Muscle of leg (tissue), 11 donors: ENCODE data around the gene SCN10A. TPM values are rescaled to one million over a fixed set of nuclear protein-coding genes. Genes with fewer than 3 reads are reported as not detected.

Source experiments
- DNase-seq: peaks from one replicate; pipeline ENCODE4 v3.0.0; 2013
- H3K27ac ChIP-seq: one replicate; pipeline ENCODE4 v1.5.1; 2013; ENCODE audit warnings: mild to moderate bottlenecking, low read length, control low read depth
- H3K27me3 ChIP-seq: one replicate; pipeline ENCODE4 v1.6.1; 2013; ENCODE audit warnings: low read length; ENCODE audit not compliant: control insufficient read depth, insufficient read depth
- H3K36me3 ChIP-seq: one replicate; pipeline ENCODE4 v1.6.1; 2013; ENCODE audit warnings: low read length; ENCODE audit not compliant: control insufficient read depth, insufficient read depth
- H3K4me1 ChIP-seq: one replicate; pipeline ENCODE4 v1.6.1; 2013; ENCODE audit warnings: low read length; ENCODE audit not compliant: control insufficient read depth, insufficient read depth
- H3K4me3 ChIP-seq: one replicate; pipeline ENCODE4 v1.5.1; 2013; ENCODE audit warnings: low read length, control low read depth
- H3K9me3 ChIP-seq: replicated peaks from 2 replicates; pipeline ENCODE4 v1.6.1; 2013; ENCODE audit warnings: low read depth, low read length; ENCODE audit not compliant: control insufficient read depth
- WGBS: methylation state at CpG from one replicate; pipeline ENCODE4 v1.1.5; 2013; ENCODE audit warnings: missing lambda C conversion rate; ENCODE audit not compliant: insufficient coverage; 5-methylcytosine and 5-hydroxymethylcytosine counted together
- polyA plus RNA-seq, 8 donors: library from polyadenylated mRNA; unstranded; fragments of 120-200 nt; gene quantifications; one replicate each; pipeline versions ENCODE4 v1.2.1 to v1.2.3, GENCODE V29; 2013; ENCODE audit warnings: inconsistent platforms in 1 of 8, low replicate concordance in 1 of 8; ENCODE audit not compliant: insufficient read length in 8 of 8, insufficient read depth in 1 of 8
- total RNA-seq: library from RNA; stranded (reverse); fragments of 120-200 nt; gene quantifications from one replicate; pipeline ENCODE4 v1.2.4, GENCODE V29; 2013

SCN10A gene
- total and polyA plus RNA-seq, 9 donors = not detected

DNA sequence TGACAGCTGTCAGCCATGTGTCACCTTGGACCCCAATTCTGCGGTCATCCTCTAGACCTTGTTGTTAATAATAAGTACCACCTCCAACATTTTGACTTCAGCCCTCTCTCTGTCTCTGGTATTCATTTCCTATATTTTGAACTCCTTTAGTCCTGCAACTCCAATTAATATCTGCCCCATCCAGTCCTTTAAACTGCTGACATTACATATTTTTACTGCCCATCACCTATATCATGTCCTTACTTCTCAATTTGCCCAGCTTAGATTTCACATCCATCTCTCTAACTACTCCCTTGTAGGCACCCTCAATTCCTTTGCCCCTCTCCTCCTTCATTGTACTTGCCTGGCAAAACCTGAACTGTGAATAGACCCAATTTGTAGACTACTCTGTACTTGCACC, 73.5 kb downstream of the SCN10A start:
- Histone ChIP-seq H3K27ac (no peak overlapping the region), H3K27me3 (no peaks in the 10 kb centered on the region), H3K9me3 (no peaks in the 10 kb centered on the region), H3K4me1 (no peaks in the 10 kb centered on the region), H3K4me3 (no peak overlapping the region), H3K36me3 (no peaks in the 10 kb centered on the region)
- DNase-seq = no peak
- WGBS = 100% methylated on average over 1 of the region's 1 CpG

DNA sequence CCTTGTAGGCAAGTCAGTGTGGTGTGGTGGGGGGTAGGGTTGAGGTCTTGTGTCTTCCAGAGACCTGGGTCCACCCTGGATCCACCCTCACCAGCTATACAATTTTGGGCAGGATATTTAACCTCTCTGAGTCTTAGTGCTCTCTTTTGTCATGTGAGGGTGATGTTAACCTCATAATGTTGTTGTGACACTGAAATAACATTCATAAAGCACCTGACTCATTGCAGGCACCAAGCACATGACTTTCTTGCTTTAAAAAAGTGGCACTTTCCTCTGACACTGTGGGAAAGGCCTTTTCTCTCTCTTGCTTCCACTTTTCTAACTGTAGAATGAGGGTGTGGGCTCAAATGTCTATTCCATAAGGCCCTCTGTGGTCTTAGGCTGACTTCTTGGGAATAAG, 75.5 kb downstream of the SCN10A start:
- no peaks in the 10 kb centered on the region for H3K9me3 ChIP-seq
- no peak for DNase-seq
- no peak overlapping the region for H3K27ac ChIP-seq
- no peaks in the 10 kb centered on the region for H3K4me1 ChIP-seq
- no peak overlapping the region for H3K4me3 ChIP-seq
- no peaks in the 10 kb centered on the region for H3K27me3 ChIP-seq
- no peaks in the 10 kb centered on the region for H3K36me3 ChIP-seq

DNA sequence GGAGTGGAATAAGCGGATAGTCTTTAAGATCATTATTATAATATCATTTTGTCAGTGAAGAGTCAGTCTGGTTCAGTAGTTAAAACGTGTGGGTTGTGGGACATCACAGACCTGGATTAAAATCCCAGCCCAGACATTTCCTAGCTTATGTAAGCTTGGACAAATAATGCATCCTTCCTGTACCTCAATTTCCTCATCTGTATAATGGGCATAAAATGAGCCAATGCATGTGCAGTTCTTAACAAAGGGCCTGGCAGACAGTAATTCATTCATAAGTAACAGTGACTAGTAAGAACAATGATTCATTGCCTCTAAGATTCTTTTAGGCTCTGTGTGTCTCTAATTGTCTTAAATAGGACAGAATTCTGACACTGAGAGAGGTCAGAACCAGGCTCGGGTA, 76.1 kb downstream of the SCN10A start:
- no peak overlapping the region for H3K27ac ChIP-seq
- no peak for DNase-seq
- H3K4me3 ChIP-seq = no peak overlapping the region
- no peaks in the 10 kb centered on the region for H3K36me3 ChIP-seq
- H3K4me1 ChIP-seq = no peaks in the 10 kb centered on the region
- no CpG with 5 or more reads among the region's 3 CpGs for WGBS
- no peaks in the 10 kb centered on the region for H3K27me3 ChIP-seq
- H3K9me3 ChIP-seq = no peaks in the 10 kb centered on the region

DNA sequence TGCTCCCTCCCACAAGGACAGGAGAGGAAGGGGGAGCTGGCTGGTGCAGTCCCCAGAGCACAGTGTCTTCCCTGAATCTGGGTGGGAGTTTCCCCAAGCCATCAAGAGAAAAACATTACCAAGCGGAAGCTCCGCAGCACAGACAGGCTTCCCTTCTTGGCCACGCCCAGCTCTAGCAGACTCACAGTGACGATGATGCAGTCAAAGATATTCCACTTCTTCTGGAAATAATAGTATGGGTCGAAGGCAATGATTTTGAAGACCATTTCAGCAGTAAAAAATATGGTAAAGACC, 76.7 kb downstream of the SCN10A start:
- Histone ChIP-seq H3K4me1 (no peaks in the 10 kb centered on the region), H3K4me3 (no peak overlapping the region), H3K27me3 (no peaks in the 10 kb centered on the region), H3K9me3 (no peaks in the 10 kb centered on the region), H3K27ac (no peak overlapping the region), H3K36me3 (no peaks in the 10 kb centered on the region)
- 69% methylated on average over 2 of the region's 5 CpGs for WGBS
- DNase-seq = no peak

DNA sequence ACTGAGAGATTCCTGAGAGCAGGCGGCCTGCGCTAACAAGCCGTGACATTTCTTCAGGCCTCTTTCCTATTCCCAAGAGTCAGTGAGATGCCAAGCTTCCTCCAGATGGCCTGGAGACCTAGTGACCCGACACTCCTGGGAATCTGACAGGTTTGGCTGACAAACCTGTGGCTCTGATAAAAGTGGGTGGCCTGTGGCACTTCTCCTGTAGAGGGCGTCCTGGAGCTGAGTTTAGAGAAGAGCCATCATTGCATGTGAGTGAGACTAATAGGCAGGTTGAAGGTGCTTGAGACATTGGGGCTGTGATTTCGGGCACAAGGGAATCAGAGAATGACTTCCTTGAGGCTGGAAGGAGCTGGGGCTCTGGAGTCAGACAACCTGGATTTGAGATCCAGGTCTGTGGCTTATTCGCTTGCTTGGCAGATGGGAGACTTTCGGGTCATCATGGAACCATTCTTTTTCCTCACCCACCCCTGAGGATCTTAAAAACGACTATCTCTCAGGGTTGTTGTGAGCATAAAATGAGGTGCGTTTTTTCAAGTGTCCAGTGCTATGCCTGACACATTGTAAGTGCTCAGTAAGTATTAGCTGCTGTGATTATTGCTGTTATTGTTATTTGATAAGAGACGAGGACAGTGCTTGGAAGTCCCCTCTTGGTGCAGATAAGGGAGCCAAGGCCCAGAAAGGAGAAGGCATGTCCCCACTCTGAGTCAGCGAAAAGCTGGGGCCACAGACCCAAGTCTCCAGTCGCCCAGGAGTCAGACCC, 77.2 kb downstream of the SCN10A start:
- no peak overlapping the region for H3K4me3 ChIP-seq
- H3K9me3 ChIP-seq = no peaks in the 10 kb centered on the region
- no peak overlapping the region for H3K27ac ChIP-seq
- no peaks in the 10 kb centered on the region for H3K36me3 ChIP-seq
- 25% methylated on average over 7 of the region's 13 CpGs for WGBS
- H3K4me1 ChIP-seq = no peaks in the 10 kb centered on the region
- H3K27me3 ChIP-seq = no peaks in the 10 kb centered on the region
- DNase-seq = no peak

DNA sequence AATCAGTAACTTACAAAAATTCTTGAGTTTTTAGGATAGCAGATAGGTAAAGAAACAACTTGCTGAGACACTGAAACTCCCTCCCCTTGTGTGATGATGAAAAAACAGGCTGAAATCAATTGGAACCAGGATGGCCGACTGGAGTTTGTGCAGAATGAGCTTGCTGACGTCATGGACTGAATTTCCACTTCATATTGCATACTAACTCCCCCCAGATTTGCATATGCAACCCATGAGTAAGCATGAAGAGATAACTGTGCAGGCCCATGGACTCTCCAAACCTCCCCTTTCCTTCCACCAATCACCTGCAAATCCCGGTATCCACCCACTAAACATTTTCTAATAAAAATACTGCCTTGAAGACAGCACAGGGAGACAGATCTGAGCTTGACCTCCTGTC, 84.5 kb downstream of the SCN10A start:
- no peaks in the 10 kb centered on the region for H3K27me3 ChIP-seq
- no peak for DNase-seq
- no peaks in the 10 kb centered on the region for H3K9me3 ChIP-seq
- no peaks in the 10 kb centered on the region for H3K36me3 ChIP-seq
- 47% methylated on average over 2 of the region's 3 CpGs for WGBS
- H3K4me3 ChIP-seq = no peak overlapping the region
- H3K27ac ChIP-seq = no peak overlapping the region
- peaks cover 2% of the 10 kb centered on the region for H3K4me1 ChIP-seq

DNA sequence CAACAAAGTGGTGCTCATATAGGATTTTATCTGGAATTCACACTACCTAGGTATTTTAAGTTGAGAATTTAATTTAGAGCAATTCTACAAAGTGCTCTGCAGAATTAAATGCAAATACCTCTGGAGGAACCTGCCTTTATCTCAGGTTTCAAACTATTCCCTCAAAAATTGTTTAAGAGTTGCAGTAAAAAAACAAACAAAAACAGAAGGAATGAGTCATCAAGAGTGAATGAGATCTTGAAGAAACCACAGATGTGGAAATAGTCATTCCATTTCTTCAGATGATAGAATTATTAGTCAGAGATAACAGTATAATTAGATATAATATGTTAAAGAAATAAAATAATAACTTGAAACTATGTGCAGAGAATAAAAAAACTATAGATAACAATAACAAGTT, 85.7 kb downstream of the SCN10A start:
- no peak overlapping the region for H3K27ac ChIP-seq
- peaks cover 8% of the 10 kb centered on the region for H3K4me1 ChIP-seq
- no peaks in the 10 kb centered on the region for H3K9me3 ChIP-seq
- DNase-seq = no peak
- H3K36me3 ChIP-seq = no peaks in the 10 kb centered on the region
- no peak overlapping the region for H3K4me3 ChIP-seq
- no peaks in the 10 kb centered on the region for H3K27me3 ChIP-seq

DNA sequence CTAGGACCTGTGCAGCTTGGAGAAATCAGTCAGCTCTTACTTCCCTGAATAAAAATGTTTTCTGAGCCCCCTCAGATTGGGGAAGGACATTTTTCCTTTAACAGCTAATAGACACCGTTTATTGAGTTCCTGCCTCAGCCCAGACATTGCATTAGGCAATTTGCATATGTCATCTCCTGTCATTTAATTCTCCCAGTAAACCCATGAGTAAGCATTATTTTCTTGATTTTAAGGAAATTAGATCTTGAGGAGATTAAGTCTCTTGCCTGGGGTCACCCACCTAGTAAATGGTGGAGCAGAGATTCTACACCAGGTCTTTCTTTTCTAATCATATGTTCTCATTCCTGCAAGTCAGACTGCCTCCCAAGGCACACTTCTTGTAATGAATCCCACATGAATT, 88.0 kb downstream of the SCN10A start:
- Histone ChIP-seq H3K4me1 (peaks cover 20% of the 10 kb centered on the region), H3K9me3 (no peaks in the 10 kb centered on the region), H3K27me3 (peaks cover 6% of the 10 kb centered on the region), H3K27ac (no peak overlapping the region), H3K4me3 (no peak overlapping the region), H3K36me3 (no peaks in the 10 kb centered on the region)
- no peak for DNase-seq
- WGBS = no CpG with 5 or more reads among the region's 1 CpG

- H3K9me3 ChIP-seq = no peaks in the 10 kb centered on the region
- H3K27ac ChIP-seq = no peak overlapping the region
- no peaks in the 10 kb centered on the region for H3K36me3 ChIP-seq
- DNase-seq = no peak
- H3K27me3 ChIP-seq = peaks cover 6% of the 10 kb centered on the region
- H3K4me1 ChIP-seq = peaks cover 20% of the 10 kb centered on the region
- 62% methylated on average over 7 of the region's 7 CpGs for WGBS
- H3K4me3 ChIP-seq = no peak overlapping the region
Measured at GRCh38 chr3:38726751-38727150, 89.3 kb downstream of the SCN10A start.

DNA sequence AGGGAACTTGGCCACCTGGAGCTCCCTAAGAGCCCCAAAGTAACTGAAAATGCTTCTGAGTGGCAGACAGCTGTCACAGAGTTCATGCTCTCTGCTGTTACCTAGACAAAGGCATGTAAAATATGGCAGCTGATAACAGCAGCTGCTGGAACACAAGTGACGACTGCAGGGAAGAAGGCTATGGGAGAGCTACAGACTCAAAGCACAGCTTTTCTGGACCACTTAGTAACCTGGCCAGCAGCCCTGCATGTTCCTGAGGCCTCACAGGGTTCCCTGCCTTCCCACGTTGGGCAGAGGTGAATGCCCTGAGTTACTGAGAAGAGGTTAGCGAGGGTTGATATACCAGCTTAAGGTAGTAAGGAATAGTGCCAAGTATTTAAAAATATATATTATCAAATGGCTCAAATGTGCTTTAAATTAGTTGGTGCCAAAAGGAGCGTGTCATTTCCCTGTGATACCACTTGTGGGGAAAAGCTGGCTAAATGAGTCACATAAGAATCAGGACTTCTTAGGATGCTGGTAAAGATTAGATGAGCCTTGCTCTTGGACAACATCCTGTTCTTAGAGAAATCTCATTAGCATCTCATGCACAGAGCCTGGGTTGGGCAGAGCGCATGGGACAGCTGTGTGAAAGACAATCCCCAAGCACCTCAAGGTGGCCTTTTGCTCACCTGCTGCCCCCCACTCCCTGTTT, 90.1 kb downstream of the SCN10A start:
- H3K36me3 ChIP-seq = no peaks in the 10 kb centered on the region
- peak; percentile 52 for DNase-seq
- H3K4me1 ChIP-seq = peaks cover 20% of the 10 kb centered on the region
- 57% methylated on average over 3 of the region's 5 CpGs for WGBS
- no peak overlapping the region for H3K27ac ChIP-seq
- peaks cover 6% of the 10 kb centered on the region for H3K27me3 ChIP-seq
- H3K9me3 ChIP-seq = no peaks in the 10 kb centered on the region
- H3K4me3 ChIP-seq = no peak overlapping the region

- no peak for DNase-seq
- Histone ChIP-seq H3K27me3 (peaks cover 6% of the 10 kb centered on the region), H3K9me3 (no peaks in the 10 kb centered on the region), H3K27ac (no peak overlapping the region), H3K4me1 (peaks cover 20% of the 10 kb centered on the region), H3K4me3 (no peak overlapping the region), H3K36me3 (no peaks in the 10 kb centered on the region)
- no CpG with 5 or more reads among the region's 2 CpGs for WGBS
Measured at GRCh38 chr3:38724392-38724736, 91.7 kb downstream of the SCN10A start.
